Measurements from ENCODE around the gene TTLL11.

- no peak for TF ChIP-seq CTCF (IDR thresholded peaks at IDR 0.05)
- no peak for TF ChIP-seq POLR2AphosphoS5 (IDR thresholded peaks at IDR 0.05)
- no peak for TF ChIP-seq POLR2A (IDR thresholded peaks at IDR 0.05)
- TF ChIP-seq EP300 (IDR thresholded peaks at IDR 0.05; ENCODE audit: low read depth), result no peak
These were observed 125.1 kb downstream of the TTLL11 start for GRCh38 chr9:121968056-121968455.

Data from transverse colon (tissue), 4 donors.